Hematopoietic multipotent progenitor cell (in vitro differentiated cells): ENCODE results near the gene ASPHD2. TPM values are rescaled to one million over a fixed set of nuclear protein-coding genes. Genes with fewer than 3 reads are reported as not detected.
A peak's percentile ranks its signal among the peaks of the same experiment; 100 is the strongest.
"Not testable (repeated sequence)": the region's sequence is repeated elsewhere in the genome, so short reads cannot be mapped to it uniquely, and the experiment has no call there.

Experiments
- DNase-seq, 3 donors: peaks; one replicate each; pipeline ENCODE4 v3.0.0-alpha.2; 2011 to 2015; ENCODE audit warnings: low read depth in 2 of 3, low spot score in 2 of 3
- total RNA-seq: library from RNA; depleted of rRNA; stranded (reverse); fragments of >200 nt; gene quantifications from one replicate; pipeline ENCODE4 v1.2.3, GENCODE V29; 2012

ASPHD2 gene
- total RNA-seq, 1 donor = 1.9 TPM

DNA sequence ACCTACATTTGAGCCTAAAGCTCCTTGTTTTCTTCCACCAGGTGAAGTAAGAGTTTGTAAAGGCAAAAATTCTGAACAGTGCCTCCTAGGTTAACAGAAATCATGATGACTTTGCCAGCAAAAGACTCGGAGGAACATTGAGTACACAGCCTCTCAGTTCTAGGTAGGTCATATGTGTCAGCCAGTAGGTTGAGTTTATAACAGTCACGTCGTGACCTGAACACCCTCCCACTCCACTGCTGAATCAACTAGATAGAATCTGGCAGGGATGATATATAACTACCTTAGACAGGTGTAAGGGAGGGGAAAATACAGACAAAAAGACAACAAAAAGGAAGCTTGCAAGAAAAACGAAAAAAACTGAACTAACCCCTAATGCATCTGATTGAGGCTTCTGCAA, 12.8 kb upstream of the ASPHD2 start:
- no peak for DNase-seq

DNA sequence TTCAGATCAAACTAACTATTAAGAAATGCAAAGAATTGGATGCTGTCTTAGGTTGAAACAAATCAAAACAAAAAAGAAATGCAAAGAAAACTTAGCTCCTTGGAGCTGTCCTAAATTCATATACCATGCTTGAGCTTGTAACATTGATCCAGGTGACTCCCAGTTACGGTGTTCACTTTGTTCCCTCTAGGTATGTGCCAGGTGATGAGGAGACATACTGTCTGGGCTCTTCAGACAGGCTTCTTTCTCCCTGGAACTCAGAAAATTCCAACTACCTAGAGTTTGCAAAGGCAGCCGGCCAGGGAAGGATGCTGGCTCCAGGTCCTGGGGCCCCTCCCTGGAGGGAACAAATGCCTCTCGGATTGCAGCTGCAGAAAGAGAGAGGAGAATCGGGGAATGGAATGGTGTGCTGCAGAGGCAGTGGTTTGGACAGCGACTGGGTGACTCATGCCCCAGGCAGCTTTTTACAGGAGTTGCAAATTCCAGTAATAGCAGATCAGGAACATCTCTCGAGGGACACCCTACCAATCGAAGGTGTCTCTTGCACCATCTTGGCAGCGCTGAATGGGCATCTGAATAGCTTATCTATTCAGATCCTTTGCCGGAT, 12.3 kb upstream of the ASPHD2 start:
- no peak for DNase-seq

DNA sequence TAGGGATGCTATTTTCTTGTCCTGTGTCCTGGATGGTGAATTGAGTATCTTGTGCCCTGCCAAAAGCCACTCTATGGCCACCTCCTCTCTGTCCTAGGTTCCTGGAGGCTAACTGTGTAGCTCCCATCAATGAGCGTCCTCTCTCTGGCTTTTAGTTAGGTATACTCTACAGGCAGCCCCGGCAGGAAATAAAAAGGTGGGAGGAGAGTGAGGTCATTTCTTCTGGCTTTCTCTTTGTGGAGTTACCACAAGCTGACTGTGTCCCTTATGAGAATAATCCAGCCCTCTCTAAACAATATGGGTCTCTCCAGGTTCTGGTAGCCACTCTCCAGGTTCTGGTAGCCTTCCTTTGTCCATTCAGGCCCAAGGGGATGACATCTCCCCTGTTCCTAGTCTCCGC, 11.7 kb upstream of the ASPHD2 start:
- DNase-seq = no peak

DNA sequence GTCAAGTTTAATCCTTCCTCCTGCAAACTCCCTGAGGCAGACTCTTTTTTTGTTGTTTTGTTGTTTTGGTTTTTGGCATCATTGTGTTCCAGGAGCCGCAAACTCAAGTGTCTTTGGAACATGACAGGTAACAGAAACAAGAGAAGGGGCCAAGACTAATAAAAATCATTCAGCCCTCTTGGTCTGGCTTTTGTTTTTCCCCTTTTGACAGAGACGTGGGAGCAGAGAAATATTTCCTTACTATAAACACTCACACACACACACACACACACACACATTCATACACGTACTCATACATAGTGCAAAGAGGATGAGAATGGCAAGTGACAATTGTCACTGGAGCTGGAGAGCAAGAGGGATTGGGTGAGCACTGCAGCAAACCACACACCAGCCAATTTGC, 10.4 kb upstream of the ASPHD2 start:
- DNase-seq = no peak

DNA sequence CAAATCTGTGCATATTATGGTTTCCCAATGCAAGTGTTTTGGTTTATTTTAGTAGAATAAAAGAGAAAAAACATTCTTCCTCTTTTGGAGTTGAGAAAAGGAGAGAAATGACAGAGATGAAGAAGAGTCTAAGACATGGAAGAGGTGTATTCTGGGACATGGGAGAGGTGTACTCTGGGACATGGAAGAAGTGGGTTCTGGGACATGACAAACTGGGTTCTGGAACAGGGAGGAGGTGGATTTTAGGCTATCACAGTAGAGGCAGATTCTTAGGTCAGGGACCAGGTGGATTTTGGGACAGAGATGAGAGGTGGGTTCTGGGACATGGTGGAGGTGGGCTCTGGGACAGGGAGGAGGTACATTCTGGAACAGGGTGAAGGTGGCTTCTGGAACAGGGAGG, 2.1 kb upstream of the ASPHD2 start:
- no peak for DNase-seq

GRCh38 chr22:26429458-26430286, 612 bp downstream of the ASPHD2 start:
- no peak for DNase-seq

GRCh38 chr22:26430600-26430999, 1.5 kb downstream of the ASPHD2 start:
- DNase-seq = no peak

DNA sequence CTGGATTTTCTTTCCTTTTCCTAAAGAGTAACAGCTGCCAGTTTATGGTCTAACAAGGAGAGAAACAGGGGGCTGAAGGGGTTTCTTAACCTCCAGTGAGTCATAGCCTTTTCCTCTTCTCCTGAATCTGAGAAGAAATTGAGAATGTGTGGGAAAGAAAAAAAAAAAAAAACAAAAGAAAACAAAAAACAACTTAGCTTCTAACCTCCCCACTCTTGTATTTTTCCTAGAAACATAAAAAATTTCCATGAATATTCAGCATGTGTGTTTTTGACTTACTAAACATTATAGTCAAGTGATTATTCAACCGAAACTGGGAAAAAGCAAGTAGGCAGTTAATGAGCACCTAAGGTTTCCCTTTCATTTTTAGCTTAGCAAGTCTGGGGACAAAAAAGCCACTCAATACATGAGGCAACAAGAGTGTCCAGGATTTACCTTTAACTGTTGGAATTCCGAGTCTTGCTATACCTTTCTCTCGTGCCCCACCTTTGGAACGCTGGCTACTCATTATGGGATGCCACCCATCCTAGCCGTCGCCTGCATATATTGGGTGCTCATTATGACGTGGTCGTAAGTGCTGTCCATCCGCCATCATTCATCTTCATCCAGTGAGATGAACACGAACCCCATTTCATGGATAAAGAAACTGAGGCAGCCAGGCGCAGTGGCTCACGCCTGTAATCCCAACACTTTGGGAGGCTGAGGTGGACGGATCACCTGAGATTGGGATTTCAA, 2.4 kb downstream of the ASPHD2 start:
- no peak for DNase-seq

GRCh38 chr22:26432619-26433311, 3.7 kb downstream of the ASPHD2 start:
- peak in 2 of 3 donors; percentile 51 to 84 for DNase-seq

DNA sequence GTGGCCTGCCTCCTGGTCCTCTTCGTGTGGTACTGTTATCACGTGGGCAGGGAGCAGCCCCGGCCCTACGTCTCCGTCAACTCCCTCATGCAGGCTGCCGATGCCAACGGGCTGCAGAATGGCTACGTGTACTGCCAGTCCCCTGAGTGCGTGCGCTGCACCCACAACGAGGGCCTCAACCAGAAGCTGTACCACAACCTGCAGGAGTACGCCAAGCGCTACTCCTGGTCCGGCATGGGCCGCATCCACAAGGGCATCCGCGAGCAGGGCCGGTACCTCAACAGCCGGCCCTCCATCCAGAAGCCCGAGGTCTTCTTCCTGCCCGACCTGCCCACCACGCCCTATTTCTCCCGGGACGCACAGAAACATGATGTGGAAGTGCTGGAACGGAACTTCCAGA, 4.7 kb downstream of the ASPHD2 start:
- no peak for DNase-seq

DNA sequence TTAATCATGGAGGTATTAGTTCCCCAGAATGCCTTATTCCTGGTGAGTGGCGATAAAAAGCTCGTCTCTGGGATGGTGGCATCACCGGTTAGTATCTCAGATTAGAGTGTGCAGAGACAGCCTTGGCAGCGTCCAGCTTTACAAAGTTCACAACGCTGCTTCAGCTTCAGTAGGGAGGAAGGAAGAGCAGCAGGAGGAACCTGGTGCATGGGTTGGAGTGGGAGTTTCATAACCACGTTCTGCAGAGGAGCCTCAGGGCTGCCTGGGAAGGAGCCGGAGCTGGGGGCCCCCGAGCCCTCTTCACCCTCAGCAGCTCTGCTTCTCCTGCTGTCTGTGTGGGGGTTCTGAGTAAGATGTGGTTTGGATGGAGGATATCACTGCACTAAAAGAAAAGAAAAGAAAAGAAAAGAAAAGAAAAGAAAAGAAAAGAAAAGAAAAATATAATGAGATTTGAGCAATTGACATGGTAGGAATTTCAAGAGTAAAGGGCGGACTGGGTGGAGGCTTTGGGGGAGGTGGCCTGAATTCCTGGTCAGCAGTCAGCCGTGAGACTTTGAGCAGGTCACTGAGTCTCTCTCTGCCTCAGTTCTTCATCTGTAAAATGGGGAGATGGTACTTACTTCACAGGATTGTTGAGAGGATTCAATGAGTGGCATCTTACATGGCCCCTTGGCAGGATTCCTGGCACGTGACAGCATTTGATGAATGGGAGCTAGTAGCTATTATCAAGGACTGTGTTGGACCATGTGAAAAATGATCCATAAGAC, 6.5 kb downstream of the ASPHD2 start:
- no peak for DNase-seq

- DNase-seq = no peak
Measured at GRCh38 chr22:26436903-26437515, 7.9 kb downstream of the ASPHD2 start.

DNA sequence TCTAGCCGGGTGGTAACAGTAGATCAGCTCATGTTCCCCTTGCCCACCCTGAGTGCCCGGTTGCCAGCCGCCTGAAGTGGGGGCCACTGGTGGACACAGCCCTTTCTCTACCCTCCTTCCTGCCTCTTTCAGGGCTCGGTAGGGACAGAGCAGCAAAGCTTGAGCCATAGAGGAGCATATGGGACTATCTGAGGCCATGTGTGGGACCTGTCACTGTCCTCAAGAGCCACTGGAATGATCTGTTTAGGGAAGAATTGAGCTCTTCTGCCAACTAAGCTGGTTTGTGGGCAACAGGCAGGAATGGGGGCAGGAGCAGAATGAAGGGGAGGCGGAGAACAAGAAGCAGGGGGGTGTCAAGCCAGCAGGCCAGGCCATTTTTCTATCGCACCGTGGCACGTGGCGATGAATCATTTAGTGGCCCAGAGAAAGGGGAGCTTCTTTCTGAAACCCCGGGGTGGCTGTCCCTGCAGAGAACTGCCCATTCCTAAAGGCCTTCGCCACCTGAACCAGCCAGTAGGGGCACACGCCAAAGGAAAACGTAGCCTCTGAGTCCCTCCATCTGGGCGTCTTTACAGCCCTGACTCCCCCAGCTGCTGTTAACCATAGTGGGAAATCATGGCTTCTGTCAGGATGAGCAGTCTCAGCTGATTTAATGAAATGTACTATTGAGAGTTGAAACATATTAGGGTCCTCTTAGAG, 8.8 kb downstream of the ASPHD2 start:
- DNase-seq = no peak

- not testable (repeated sequence) for DNase-seq
Measured at GRCh38 chr22:26438776-26439175, 9.7 kb downstream of the ASPHD2 start.

DNA sequence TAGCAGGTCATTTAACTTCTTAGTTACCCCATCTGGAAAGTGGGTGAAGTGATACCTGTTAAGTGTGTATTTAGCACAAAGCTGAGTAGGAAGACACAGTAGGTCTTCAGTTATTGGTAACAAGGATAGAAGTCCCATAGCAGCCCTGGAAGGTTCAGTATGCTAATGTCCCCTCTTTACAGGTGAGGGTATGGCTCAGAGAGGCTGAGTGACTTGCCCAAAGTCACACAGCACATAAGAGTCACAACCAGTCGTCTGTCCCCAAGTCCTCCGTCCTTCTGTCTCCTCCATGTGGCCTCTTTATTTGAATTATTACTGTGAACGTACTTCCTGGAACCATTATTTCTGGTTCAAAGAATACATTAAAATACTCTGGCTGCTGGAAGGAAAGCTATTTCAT, 10.5 kb downstream of the ASPHD2 start:
- DNase-seq = no peak

GRCh38 chr22:26442086-26442756, 13.2 kb downstream of the ASPHD2 start:
- no peak for DNase-seq

DNA sequence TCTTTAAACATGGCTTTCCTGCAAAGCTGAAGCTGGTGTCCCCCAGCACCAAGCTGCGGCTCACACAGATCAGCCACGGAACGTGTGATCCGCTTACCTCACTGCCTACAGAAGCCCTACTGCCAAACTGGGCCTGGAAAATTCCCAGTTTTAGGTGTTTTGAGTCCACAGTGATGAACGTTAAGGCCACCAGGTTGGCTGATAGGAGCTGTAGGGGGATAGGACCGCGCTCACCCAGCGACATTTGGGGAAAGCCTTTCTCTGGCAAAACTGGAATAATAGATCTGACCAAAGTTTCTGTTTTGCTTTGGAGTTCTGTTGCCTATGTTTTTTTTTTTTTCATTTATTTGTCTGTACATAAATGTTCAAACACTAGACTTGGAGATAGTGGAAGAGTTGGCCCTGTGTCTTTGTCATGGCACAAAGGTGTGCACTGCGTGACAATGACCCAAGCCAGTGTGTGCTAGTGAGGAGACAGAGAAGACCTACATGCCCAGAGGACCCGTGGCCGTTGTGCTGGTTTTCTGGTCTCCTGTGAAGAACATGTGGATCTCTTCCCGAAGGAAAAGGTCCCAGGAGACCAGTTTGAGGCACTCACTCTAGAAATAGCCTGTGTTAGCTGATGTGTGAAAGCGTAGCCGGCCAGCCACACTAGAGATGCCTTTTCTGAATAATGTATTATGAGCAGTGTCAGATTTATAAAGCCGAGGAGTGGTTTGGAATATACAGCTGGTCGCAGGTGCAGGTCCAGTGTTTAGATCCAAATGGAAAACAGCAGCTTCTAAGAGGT, 15.0 kb downstream of the ASPHD2 start:
- no peak for DNase-seq

- DNase-seq = no peak
Measured at GRCh38 chr22:26444777-26445176, 15.7 kb downstream of the ASPHD2 start.
